Gastrocnemius medialis (tissue), 4 donors: ENCODE measurements around the gene LRRC56. TPM values are rescaled to one million over a fixed set of nuclear protein-coding genes. Genes with fewer than 3 reads are reported as not detected.
"Not testable (repeated sequence)": the region's sequence is repeated elsewhere in the genome, so short reads cannot be mapped to it uniquely, and the experiment has no call there.

Experiments used
- ATAC-seq, 2 donors: fragments of 150-250 bp; one replicate each; pipeline ENCODE4 v1.9.1; 2016
- DNase-seq, 2 donors: peaks; one replicate each; pipeline ENCODE4 v3.0.0-alpha.2; 2019
- H3K27ac ChIP-seq, 4 donors: fragments of 200-600 bp; sonication (generic); 1 replicate in 1 of 4; 2 replicates in 3 of 4; pipeline ENCODE4 v1.5.1; 2016 to 2018; ENCODE audit warnings: mild to moderate bottlenecking in 2 of 4, moderate library complexity in 1 of 4
- H3K27me3 ChIP-seq, 3 donors: fragments of 200-600 bp; sonication (generic) in 2 of 3; 1 replicate in 1 of 3; 2 replicates in 2 of 3; pipeline versions ENCODE4 v1.5.1 to v1.6.0; 2016 to 2019; ENCODE audit warnings: mild to moderate bottlenecking in 1 of 3, moderate library complexity in 1 of 3
- H3K36me3 ChIP-seq, 2 donors: fragments of 200-600 bp; sonication (generic) in 1 of 2; one replicate each; pipeline ENCODE4 v1.5.1; 2017 to 2018
- H3K4me1 ChIP-seq, 2 donors: fragments of 200-600 bp; sonication (generic) in 1 of 2; one replicate each; pipeline ENCODE4 v1.5.1; 2016 to 2017; ENCODE audit warnings: mild to moderate bottlenecking in 2 of 2
- H3K4me3 ChIP-seq, 4 donors: fragments of 200-600 bp; sonication (generic) in 3 of 4; 1 replicate in 1 of 4; 2 replicates in 3 of 4; pipeline ENCODE4 v1.5.1; 2016 to 2019; ENCODE audit warnings: mild to moderate bottlenecking in 2 of 4
- H3K9me3 ChIP-seq, 3 donors: fragments of 200-600 bp; sonication (generic) in 2 of 3; 1 replicate in 1 of 3; 2 replicates in 2 of 3; pipeline ENCODE4 v1.5.1; 2016 to 2019
- CTCF ChIP-seq, 5 experiments: fragments of 450-650 bp in 3 of 5; fragments of 200-600 bp in 2 of 5; sonication (generic) in 2 of 5; IDR thresholded peaks in 4 of 5; conservative IDR thresholded peaks in 1 of 5; 1 replicate in 4 of 5; 2 replicates in 1 of 5; pipeline ENCODE4 v1.5.1; 2016 to 2019; ENCODE audit warnings: antibody characterized with exemption in 5 of 5, mild to moderate bottlenecking in 3 of 5, moderate library complexity in 3 of 5
- POLR2A ChIP-seq, 2 donors: fragments of 450-650 bp; IDR thresholded peaks; one replicate each; pipeline ENCODE4 v1.6.1; 2017; ENCODE audit warnings: antibody characterized with exemption in 2 of 2, mild to moderate bottlenecking in 2 of 2, moderate library complexity in 2 of 2
- in situ Hi-C, 4 donors: fragments of 200-750 bp; cut with MboI; loops; one replicate each; pipeline versions ENCODE4 v1.15.0 to v1.8.0; 2017; ENCODE audit warnings: low sequenced_read_pairs in 4 of 4
- intact Hi-C: fragments of 100-400 bp; cut with DNase I; formaldehyde crosslinking; loops from one replicate; pipeline ENCODE4 v1.15.1; 2023; ENCODE audit warnings: low total_unique reads
- total RNA-seq, 4 donors: library from RNA; depleted of rRNA; stranded (reverse); fragments of >200 nt; gene quantifications; one replicate each; pipeline versions ENCODE4 v1.1.0 to v1.2.3, GENCODE V29; 2016

Gene LRRC56
- total RNA-seq, 4 donors from 2014 or later, result 0.29 to 0.36 TPM; not detected in 2

- H3K27ac ChIP-seq, result peak overlapping the region; percentile 85 to 96 (median 91)
- H3K9me3 ChIP-seq, result no peaks in the 10 kb centered on the region
- TF ChIP-seq POLR2A (IDR thresholded peaks at IDR 0.05), result no peak
- TF ChIP-seq CTCF (IDR thresholded peaks at IDR 0.05 in 4 of 5, conservative IDR thresholded peaks at IDR 0.05 in 1 of 5), result no peak
- H3K36me3 ChIP-seq, result no peaks in the 10 kb centered on the region
- H3K4me1 ChIP-seq, result peaks cover 8 to 25% of the 10 kb centered on the region in 2 donors
- intact Hi-C loops, result loop anchor here (2.0 to 5.0 kb wide), 6 partner anchors 35 to 238 kb away; partner anchors contain the start of genes DEAF1, HRAS, IRF7 and PIDD1
- DNase-seq, result peak in 1 of 2 donors; percentile 51
- peak overlapping the region; percentile 62 to 83 (median 74) for H3K4me3 ChIP-seq
- in situ Hi-C loops, result loop anchor here (25.0 kb wide), 2 partner anchors 143 to 168 kb away; partner anchors contain the start of genes EPS8L2 (in 3 of the 4) and TALDO1 (in 1 of the 4)
- no peaks in the 10 kb centered on the region for H3K27me3 ChIP-seq
- peak; percentile 2 to 35 for ATAC-seq
Observed at GRCh38 chr11:569158-569885, 32.0 kb downstream of the LRRC56 start.

DNA sequence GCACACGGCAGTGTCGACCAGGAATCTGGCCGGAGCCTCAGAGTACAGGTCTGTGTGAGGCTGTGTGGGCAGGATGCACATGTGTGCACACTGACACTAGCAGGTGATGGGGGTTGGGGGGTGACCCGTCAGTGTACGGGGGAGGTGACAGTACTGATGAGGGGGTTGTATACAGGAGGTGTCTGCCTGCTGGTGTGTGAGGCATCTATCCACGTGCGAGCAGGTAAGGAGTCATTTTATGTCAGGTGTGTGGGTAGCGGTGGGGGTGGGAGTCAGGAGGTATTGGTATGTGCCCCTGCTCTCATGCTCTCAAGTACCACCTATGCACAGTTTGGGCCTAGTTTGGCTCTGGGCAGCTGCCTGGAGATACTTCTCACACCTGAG lies 34.5 kb downstream of the LRRC56 start:
- H3K27ac ChIP-seq, result no peak overlapping the region
- intact Hi-C loops, result no loop called here
- H3K4me1 ChIP-seq, result peaks cover 14 to 35% of the 10 kb centered on the region in 2 donors
- no peak for DNase-seq
- no peak overlapping the region for H3K4me3 ChIP-seq
- no peaks in the 10 kb centered on the region for H3K27me3 ChIP-seq
- TF ChIP-seq POLR2A (IDR thresholded peaks at IDR 0.05) (no peak), CTCF (IDR thresholded peaks at IDR 0.05 in 4 of 5, conservative IDR thresholded peaks at IDR 0.05 in 1 of 5) (no peak)
- ATAC-seq, result no peak
- in situ Hi-C loops, result loop anchor here (25.0 kb wide), 2 partner anchors 141 to 166 kb away; partner anchors contain the start of genes EPS8L2 (in 3 of the 4) and TALDO1 (in 1 of the 4)
- no peaks in the 10 kb centered on the region for H3K36me3 ChIP-seq
- no peaks in the 10 kb centered on the region for H3K9me3 ChIP-seq

- Histone ChIP-seq H3K4me3 (no peak overlapping the region), H3K36me3 (no peaks in the 10 kb centered on the region), H3K9me3 (no peaks in the 10 kb centered on the region), H3K27me3 (no peaks in the 10 kb centered on the region), H3K4me1 (peaks cover 24 to 41% of the 10 kb centered on the region in 2 donors), H3K27ac (peak overlapping the region in 3 of 4 donors; percentile 30 to 69 (median 54))
- intact Hi-C loops (no loop called here), in situ Hi-C loops (loop anchor here (25.0 kb wide), 2 partner anchors 139 to 164 kb away; partner anchors contain the start of genes EPS8L2 (in 3 of the 4) and TALDO1 (in 1 of the 4))
- DNase-seq (no peak), ATAC-seq (no peak)
- no peak for TF ChIP-seq POLR2A (IDR thresholded peaks at IDR 0.05)
- TF ChIP-seq CTCF (IDR thresholded peaks at IDR 0.05 in 4 of 5, conservative IDR thresholded peaks at IDR 0.05 in 1 of 5), result no peak
Observed at GRCh38 chr11:573146-573759, 35.9 kb downstream of the LRRC56 start.

GRCh38 chr11:574031-574570 lies 36.8 kb downstream of the LRRC56 start:
- H3K27me3 ChIP-seq, intact Hi-C loops, DNase-seq, H3K9me3 ChIP-seq, ATAC-seq, H3K36me3 ChIP-seq: not testable (repeated sequence)
- peaks cover 31 to 46% of the 10 kb centered on the region in 2 donors for H3K4me1 ChIP-seq
- H3K27ac ChIP-seq, result peak overlapping the region; percentile 10 to 82 (median 34)
- peak overlapping the region in 2 of 4 donors; percentile 73 to 99 for H3K4me3 ChIP-seq
- in situ Hi-C loops, result loop anchor here (25.0 kb wide), 2 partner anchors 138 to 163 kb away; partner anchors contain the start of genes EPS8L2 (in 3 of the 4) and TALDO1 (in 1 of the 4)
